Measurements from ENCODE around the gene MOB1A. TPM values are rescaled to one million over a fixed set of nuclear protein-coding genes. Genes with fewer than 3 reads are reported as not detected.

MOB1A gene
- 5.9 TPM for polyA plus RNA-seq (2012; ENCODE audit: insufficient read depth, insufficient read length, low read depth)

DNA sequence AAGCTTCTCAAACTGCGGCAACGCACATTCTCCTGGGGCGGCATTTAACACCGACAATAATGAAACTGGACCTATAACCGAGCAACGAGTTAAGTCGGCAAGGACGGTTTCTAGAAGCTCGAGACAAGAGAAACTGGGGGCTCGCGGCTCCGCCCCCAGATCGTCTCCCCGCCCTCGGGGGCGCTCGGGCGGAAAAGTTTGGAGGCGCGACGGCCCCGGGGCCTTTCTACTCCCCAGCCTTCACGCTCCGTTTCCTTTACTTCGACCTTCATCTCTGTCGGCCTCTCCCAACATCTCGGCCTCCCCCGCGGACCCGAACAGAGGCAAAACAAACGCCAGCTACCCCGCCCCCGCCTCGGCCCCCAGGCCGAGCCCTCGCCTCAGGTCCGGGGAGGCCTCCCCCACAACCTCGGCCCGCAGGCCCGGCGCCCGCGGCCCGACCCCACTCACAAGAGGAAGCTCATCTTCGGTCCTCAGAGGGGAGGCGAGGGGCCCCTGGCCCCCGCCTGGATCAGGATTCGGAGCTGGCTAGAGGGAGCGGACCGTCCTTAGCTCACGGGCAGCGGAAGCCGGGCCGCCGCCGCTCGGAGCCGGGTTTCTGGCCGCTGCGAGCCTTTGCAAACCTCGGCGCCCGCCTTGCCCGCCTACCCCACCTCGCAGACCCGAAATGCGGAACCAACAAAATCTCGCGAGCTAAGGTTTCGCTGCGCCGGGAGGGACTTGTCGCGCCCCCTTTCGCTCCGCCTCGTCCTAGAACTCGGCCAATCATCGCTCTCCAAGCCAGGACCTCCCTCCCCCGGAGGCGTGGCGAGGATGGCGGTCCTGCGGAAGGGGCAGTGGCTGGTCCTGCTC lies at the start of gene MOB1A:
Gene MOB1A, minus strand, starts transcription at position 669 of the 852 bp plus-strand sequence. Its CDS starts 205 bp downstream, at position 464.
- Histone ChIP-seq H3K36me3 (no peaks in the 10 kb centered on the region), H3K27me3 (no peaks in the 10 kb centered on the region), H3K9me3 (no peaks in the 10 kb centered on the region), H3K4me1 (no peaks in the 10 kb centered on the region), H3K4me3 (ENCODE audit: low read depth, low read length) (peak within 1 kb of the TSS; percentile 80)
- peak; percentile 95 for DNase-seq
- TF ChIP-seq, protein P1, sequence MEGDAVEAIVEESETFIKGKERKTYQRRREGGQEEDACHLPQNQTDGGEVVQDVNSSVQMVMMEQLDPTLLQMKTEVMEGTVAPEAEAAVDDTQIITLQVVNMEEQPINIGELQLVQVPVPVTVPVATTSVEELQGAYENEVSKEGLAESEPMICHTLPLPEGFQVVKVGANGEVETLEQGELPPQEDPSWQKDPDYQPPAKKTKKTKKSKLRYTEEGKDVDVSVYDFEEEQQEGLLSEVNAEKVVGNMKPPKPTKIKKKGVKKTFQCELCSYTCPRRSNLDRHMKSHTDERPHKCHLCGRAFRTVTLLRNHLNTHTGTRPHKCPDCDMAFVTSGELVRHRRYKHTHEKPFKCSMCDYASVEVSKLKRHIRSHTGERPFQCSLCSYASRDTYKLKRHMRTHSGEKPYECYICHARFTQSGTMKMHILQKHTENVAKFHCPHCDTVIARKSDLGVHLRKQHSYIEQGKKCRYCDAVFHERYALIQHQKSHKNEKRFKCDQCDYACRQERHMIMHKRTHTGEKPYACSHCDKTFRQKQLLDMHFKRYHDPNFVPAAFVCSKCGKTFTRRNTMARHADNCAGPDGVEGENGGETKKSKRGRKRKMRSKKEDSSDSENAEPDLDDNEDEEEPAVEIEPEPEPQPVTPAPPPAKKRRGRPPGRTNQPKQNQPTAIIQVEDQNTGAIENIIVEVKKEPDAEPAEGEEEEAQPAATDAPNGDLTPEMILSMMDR (IDR thresholded peaks at IDR 0.05; ENCODE audit: low read depth, low read length) = no peak

DNA sequence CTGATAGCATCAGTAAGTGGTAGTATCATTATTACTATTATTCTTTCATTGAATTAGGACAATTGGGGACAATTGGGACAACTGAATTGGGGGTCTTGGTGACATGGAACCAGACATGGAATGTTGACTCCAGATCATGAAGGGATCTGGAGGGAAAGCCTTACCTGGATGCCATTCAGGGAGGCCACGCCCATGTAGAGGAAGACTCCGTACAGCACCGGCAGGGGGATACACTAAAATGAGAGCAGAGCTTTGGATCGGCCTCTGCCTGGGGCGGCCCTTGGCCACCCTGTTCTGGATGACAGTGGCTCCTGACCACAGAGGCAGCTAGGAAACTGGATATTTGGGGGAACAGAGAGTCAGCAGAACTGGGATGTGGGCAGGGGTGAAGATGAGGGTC lies 49.0 kb upstream of the MOB1A start:
- Histone ChIP-seq H3K9me3 (no peaks in the 10 kb centered on the region), H3K4me3 (ENCODE audit: low read depth, low read length) (no peak overlapping the region), H3K4me1 (no peaks in the 10 kb centered on the region), H3K36me3 (no peaks in the 10 kb centered on the region), H3K27me3 (no peaks in the 10 kb centered on the region)
- DNase-seq = no peak
- TF ChIP-seq, protein P1 (IDR thresholded peaks at IDR 0.05; ENCODE audit: low read depth, low read length) = 0 out of 2 replicates have a peak, but pooled peaks have one; percentile 11

DNA sequence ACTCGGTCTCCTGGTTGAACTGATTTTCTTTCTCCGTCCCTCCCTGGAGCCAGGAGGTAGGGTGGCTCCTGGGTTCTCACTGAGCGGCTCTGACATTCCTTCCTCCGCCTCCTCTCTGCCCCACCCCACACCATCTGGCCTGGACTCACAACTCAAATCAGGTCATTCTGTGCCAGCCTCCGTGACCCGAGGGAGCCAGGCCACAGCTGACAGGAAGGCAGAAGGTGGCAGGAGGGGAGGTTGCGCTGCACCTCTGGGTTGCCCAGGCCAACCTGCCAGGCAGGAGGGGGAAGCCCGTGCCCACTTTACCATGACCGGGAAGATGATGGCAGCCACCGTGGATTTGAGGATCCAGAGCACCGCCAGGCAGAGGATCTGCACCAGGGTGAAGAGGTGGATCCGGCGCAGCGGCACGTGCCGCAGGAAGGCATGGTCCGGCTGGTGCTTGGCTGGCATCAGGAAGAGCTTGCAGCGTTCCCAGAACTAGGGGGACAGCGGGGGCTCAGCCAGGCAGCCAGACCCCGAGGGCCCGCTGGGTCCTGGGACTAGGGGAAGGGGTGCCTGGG lies 48.1 kb upstream of the MOB1A start:
- H3K9me3 ChIP-seq = no peaks in the 10 kb centered on the region
- TF ChIP-seq, protein P1 (IDR thresholded peaks at IDR 0.05; ENCODE audit: low read depth, low read length) = no peak
- no peak overlapping the region for H3K4me3 ChIP-seq (ENCODE audit: low read depth, low read length)
- no peaks in the 10 kb centered on the region for H3K4me1 ChIP-seq
- no peaks in the 10 kb centered on the region for H3K36me3 ChIP-seq
- H3K27me3 ChIP-seq = no peaks in the 10 kb centered on the region
- no peak for DNase-seq

DNA sequence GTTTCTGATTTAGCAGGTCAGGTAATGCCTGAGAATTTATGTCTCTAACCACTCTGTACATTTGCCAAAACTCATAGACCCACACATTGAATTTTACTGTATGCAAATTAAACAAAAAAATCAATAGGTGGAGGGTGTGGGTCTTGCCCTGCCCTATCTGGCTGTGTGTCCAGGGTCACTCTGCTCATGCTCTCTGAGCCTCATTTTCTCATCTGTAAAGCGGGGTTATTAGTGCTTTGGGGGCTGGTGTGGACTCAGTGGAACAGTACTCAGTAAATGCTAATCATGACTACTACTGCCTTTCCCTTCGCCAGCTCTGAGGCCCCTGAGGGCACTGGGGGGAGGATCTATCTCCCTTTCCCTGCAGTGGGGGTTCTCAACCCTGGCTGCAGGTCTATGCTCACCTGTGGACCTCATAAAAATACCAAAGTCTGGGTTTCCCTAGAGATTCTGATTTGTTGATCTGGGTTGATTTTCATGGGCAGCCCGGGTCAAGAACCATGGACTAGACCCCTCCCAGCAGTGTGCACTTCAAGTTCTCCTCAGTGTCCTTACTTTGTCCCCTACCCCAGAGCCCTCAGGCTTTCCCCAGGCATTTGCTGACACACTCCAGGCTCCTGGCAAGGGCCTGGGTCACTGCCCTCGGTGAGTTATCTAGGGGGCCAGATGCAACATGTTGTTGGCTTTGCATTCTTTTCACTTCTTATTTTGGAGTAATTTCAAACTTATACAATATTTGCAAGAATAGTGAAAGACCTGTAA lies 47.2 kb upstream of the MOB1A start:
- DNase-seq = no peak
- H3K4me3 ChIP-seq (ENCODE audit: low read depth, low read length) = no peak overlapping the region
- no peaks in the 10 kb centered on the region for H3K9me3 ChIP-seq
- H3K27me3 ChIP-seq = no peaks in the 10 kb centered on the region
- H3K4me1 ChIP-seq = no peaks in the 10 kb centered on the region
- H3K36me3 ChIP-seq = no peaks in the 10 kb centered on the region
- TF ChIP-seq, protein P1 (IDR thresholded peaks at IDR 0.05; ENCODE audit: low read depth, low read length) = no peak

DNA sequence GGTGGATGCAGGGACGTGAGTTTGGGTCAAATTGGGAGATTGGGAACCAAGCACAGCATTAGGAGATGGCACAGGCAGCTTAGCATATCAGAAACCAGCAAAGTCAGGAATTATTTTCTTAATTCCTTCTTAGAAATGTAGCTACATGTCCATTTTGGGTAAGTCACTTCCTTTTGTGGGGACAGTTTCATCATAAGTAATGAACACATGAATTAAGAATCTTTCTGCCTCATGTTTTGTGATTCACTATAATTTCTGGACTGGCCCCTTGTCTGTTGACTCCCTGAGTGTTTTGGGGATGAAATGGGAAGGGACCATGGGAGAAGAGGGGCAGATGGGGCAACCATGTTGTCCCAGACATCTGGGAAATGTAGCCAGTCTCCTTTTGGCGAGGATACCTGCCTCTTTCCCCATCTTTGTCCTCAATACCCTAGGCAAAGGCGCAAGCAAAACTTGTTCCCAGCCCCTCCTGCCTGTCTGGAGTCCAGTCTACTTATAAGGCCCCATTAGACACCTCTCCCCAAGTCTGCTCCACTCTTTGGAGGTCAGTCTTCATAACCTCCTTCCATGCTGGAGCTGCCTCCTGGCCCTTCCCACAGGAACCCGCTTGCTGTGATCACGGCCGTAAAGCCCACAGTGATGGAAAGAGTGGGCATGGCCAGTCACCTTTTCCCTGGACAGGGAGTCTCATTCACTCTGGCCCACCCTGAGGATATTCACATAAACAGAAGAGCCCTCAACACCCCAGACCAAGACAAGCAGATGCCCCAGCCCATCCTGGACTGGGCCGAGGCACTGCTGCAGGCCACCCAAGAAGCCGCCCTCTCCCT lies 45.5 kb upstream of the MOB1A start:
- TF ChIP-seq, protein P1 (IDR thresholded peaks at IDR 0.05; ENCODE audit: low read depth, low read length) = no peak
- H3K36me3 ChIP-seq = no peaks in the 10 kb centered on the region
- H3K4me3 ChIP-seq (ENCODE audit: low read depth, low read length) = no peak overlapping the region
- no peaks in the 10 kb centered on the region for H3K27me3 ChIP-seq
- DNase-seq = no peak
- H3K4me1 ChIP-seq = no peaks in the 10 kb centered on the region
- no peaks in the 10 kb centered on the region for H3K9me3 ChIP-seq

Data from BE2C (cell line).